Osteocyte (in vitro differentiated cells): ENCODE measurements around the gene MCRIP2. TPM values are rescaled to one million over a fixed set of nuclear protein-coding genes. Genes with fewer than 3 reads are reported as not detected.
"Not testable (repeated sequence)": the region's sequence is repeated elsewhere in the genome, so short reads cannot be mapped to it uniquely, and the experiment has no call there.

Experiments
- DNase-seq: peaks from one replicate; pipeline ENCODE4 v3.0.0; 2021; ENCODE audit warnings: mixed read lengths; ENCODE audit not compliant: unreplicated experiment; ENCODE audit errors: extremely low spot score
- H3K27ac Mint-ChIP-seq: one replicate; pipeline ENCODE4 v1.8.0; 2021; ENCODE audit warnings: mild to moderate bottlenecking, mixed read lengths; ENCODE audit not compliant: unreplicated experiment
- H3K27me3 Mint-ChIP-seq: one replicate; pipeline ENCODE4 v1.8.0; 2021; ENCODE audit warnings: mixed read lengths; ENCODE audit not compliant: unreplicated experiment
- H3K36me3 Mint-ChIP-seq: one replicate; pipeline ENCODE4 v1.8.0; 2021; ENCODE audit warnings: mixed read lengths; ENCODE audit not compliant: unreplicated experiment
- H3K4me1 Mint-ChIP-seq: one replicate; pipeline ENCODE4 v1.8.0; 2021; ENCODE audit warnings: mixed read lengths; ENCODE audit not compliant: unreplicated experiment
- H3K4me3 Mint-ChIP-seq: one replicate; pipeline ENCODE4 v1.8.0; 2021; ENCODE audit warnings: mild to moderate bottlenecking, moderate library complexity, mixed read lengths; ENCODE audit not compliant: unreplicated experiment
- H3K9me3 Mint-ChIP-seq: one replicate; pipeline ENCODE4 v1.8.0; 2021; ENCODE audit warnings: mixed read lengths; ENCODE audit not compliant: unreplicated experiment
- CTCF ChIP-seq: fragments of 200-600 bp; sonication (generic); IDR thresholded peaks from 2 replicates; pipeline ENCODE4 v1.5.0; 2021; ENCODE audit warnings: antibody characterized with exemption, mild to moderate bottlenecking, moderate library complexity
- total RNA-seq: library from RNA; stranded (reverse); gene quantifications from 2 replicates; pipeline ENCODE4 v1.2.1, GENCODE V29; 2021

MCRIP2 gene
- total RNA-seq, 1 donor from 2014 or later: 11.3 TPM

GRCh38 chr16:689175-689897 lies 47.7 kb downstream of the MCRIP2 start:
- peaks cover 13% of the 10 kb centered on the region for H3K27me3 Mint-ChIP-seq
- H3K4me3 Mint-ChIP-seq: peak overlapping the region; percentile 87
- H3K9me3 Mint-ChIP-seq: no peaks in the 10 kb centered on the region
- H3K36me3 Mint-ChIP-seq: peaks cover 3% of the 10 kb centered on the region
- peak overlapping the region; percentile 84 for H3K27ac Mint-ChIP-seq
- H3K4me1 Mint-ChIP-seq: peaks cover 19% of the 10 kb centered on the region
- no peak for DNase-seq
- TF ChIP-seq CTCF: no peak

- H3K36me3 Mint-ChIP-seq, H3K9me3 Mint-ChIP-seq, H3K27ac Mint-ChIP-seq, DNase-seq: not testable (repeated sequence)
- Mint-ChIP-seq H3K27me3 (peaks cover 23% of the 10 kb centered on the region), H3K4me1 (peaks cover 17% of the 10 kb centered on the region), H3K4me3 (peak overlapping the region; percentile 58)
Measured at GRCh38 chr16:691242-691641, 49.6 kb downstream of the MCRIP2 start.

DNA sequence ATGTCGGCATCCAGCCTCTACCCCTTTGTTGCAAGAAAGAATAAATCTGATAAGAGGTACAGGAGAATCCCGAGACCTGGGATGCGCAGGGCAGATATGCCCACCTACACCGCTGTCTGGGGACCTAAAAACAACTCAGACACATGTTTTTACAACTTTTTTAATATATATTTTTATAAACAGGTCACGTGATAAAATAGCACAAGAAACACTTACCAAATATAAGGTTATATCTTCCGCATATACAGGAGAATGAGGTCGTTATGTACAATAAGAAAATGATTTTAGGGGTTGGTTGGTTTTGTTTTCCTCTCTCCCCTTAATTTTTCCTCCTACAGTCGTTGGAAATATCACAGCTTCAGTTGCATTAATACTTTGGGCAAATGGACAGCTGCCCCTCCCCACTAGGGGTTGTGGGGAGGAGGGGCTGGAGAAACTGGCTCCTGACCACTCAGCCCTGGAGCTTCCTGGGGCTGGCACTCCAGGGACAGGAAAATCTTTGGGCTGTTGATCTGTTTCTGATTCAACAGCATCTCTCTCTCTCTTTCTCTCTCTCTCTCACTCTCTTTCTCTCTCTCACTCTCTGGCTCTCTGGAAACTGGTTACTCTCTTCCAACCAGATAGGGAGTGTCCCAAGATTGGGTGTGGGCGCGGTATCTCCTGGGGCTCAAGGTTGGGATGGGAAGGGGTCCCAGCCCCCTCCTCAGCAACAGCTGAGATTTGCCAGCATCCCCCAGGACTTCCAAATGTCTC lies 50.9 kb downstream of the MCRIP2 start:
- no peak overlapping the region for H3K27ac Mint-ChIP-seq
- H3K4me1 Mint-ChIP-seq: peaks cover 17% of the 10 kb centered on the region
- H3K4me3 Mint-ChIP-seq: no peak overlapping the region
- no peak for DNase-seq
- no peaks in the 10 kb centered on the region for H3K36me3 Mint-ChIP-seq
- no peak for TF ChIP-seq CTCF
- H3K9me3 Mint-ChIP-seq: no peaks in the 10 kb centered on the region
- peaks cover 29% of the 10 kb centered on the region for H3K27me3 Mint-ChIP-seq

DNA sequence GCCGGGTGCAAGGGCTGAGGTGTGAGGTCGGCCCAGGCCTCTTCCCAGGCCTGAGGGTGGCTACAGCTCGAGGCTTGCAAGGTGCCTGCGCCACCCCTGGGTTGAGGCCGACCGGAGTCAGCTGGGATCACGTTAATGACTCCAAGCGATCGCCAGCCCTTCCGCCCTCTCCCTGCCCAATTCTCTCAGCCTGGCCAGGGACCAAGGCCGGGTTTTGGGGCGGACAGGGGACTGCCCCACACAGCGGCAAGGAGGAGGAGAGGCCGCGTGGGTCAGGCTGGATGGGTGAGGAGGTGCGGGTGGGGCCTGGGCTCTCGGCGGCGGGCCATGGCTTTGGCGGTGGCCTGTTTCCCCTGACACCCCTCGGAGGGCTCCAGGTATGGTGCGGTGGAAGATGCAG lies 51.7 kb downstream of the MCRIP2 start:
- Mint-ChIP-seq H3K4me3 (no peak overlapping the region), H3K27me3 (peaks cover 29% of the 10 kb centered on the region), H3K36me3 (no peaks in the 10 kb centered on the region), H3K9me3 (no peaks in the 10 kb centered on the region), H3K27ac (no peak overlapping the region), H3K4me1 (peaks cover 17% of the 10 kb centered on the region)
- no peak for TF ChIP-seq CTCF
- no peak for DNase-seq

DNA sequence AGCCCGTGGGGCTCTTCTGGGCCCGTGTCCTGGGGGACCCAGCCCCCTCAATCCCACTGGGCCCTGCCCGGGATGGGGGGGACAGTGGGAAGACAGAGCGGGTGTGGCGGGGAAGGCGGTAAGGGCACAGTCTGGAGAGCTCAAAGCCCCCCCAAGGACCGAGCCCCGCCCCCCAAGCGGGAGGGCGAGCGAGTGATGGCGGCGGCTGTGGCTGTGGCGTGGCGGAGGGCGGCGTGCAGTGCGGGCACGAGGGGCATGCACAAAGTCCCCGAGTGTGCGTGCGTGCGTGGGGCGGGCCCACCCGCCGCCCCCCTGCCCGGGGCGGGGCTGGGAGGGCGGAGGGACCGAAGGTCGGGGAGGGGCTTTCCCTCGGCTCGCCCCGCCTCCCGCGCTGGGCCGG lies 52.1 kb downstream of the MCRIP2 start:
- Mint-ChIP-seq H3K27me3 (peaks cover 29% of the 10 kb centered on the region), H3K4me3 (no peak overlapping the region)
- no peak for TF ChIP-seq CTCF

More for the DNA sequence above, 52.1 kb downstream of the MCRIP2 start:
- Mint-ChIP-seq H3K4me1 (peaks cover 16% of the 10 kb centered on the region), H3K36me3 (no peaks in the 10 kb centered on the region), H3K27ac (no peak overlapping the region), H3K9me3 (no peaks in the 10 kb centered on the region)
- no peak for DNase-seq
